ENCODE results near the gene PPARG. TPM values are rescaled to one million over a fixed set of nuclear protein-coding genes. Genes with fewer than 3 reads are reported as not detected.
"Not testable (repeated sequence)": the region's sequence is repeated elsewhere in the genome, so short reads cannot be mapped to it uniquely, and the experiment has no call there.

PPARG gene
- total RNA-seq, 1 donor from 2014 or later = 0.94 TPM

GRCh38 chr3:12464181-12464580, 175.3 kb downstream of the PPARG start:
- no peak for DNase-seq

- DNase-seq = no peak
Observed at GRCh38 chr3:12465151-12465835, 176.4 kb downstream of the PPARG start.

- DNase-seq = no peak
Observed at GRCh38 chr3:12465836-12466225, 177.0 kb downstream of the PPARG start.

GRCh38 chr3:12467746-12468145, 178.9 kb downstream of the PPARG start:
- no peak for DNase-seq

- no peak for DNase-seq
Observed at GRCh38 chr3:12468276-12468675, 179.4 kb downstream of the PPARG start.

- DNase-seq = no peak
Observed at GRCh38 chr3:12468757-12469156, 179.9 kb downstream of the PPARG start.

- DNase-seq = not testable (repeated sequence)
Observed at GRCh38 chr3:12469222-12469621, 180.4 kb downstream of the PPARG start.

GRCh38 chr3:12470111-12470510, 181.2 kb downstream of the PPARG start:
- no peak for DNase-seq

- DNase-seq = no peak
Observed at GRCh38 chr3:12470680-12471079, 181.8 kb downstream of the PPARG start.

GRCh38 chr3:12471241-12471640, 182.4 kb downstream of the PPARG start:
- DNase-seq = no peak

GRCh38 chr3:12472000-12472610, 183.2 kb downstream of the PPARG start:
- DNase-seq = no peak

- no peak for DNase-seq
Observed at GRCh38 chr3:12472796-12473195, 183.9 kb downstream of the PPARG start.

GRCh38 chr3:12473511-12473910, 184.6 kb downstream of the PPARG start:
- DNase-seq = no peak

GRCh38 chr3:12476238-12476897, 187.5 kb downstream of the PPARG start:
- DNase-seq = no peak

GRCh38 chr3:12477256-12477655, 188.4 kb downstream of the PPARG start:
- no peak for DNase-seq

GRCh38 chr3:12478326-12478725, 189.5 kb downstream of the PPARG start:
- no peak for DNase-seq

GRCh38 chr3:12479198-12479597, 190.3 kb downstream of the PPARG start:
- not testable (repeated sequence) for DNase-seq

- DNase-seq = no peak
Observed at GRCh38 chr3:12479919-12480427, 191.1 kb downstream of the PPARG start.

GRCh38 chr3:12483410-12483809, 194.5 kb downstream of the PPARG start:
- DNase-seq = no peak

- no peak for DNase-seq
Observed at GRCh38 chr3:12483872-12484197, 195.0 kb downstream of the PPARG start.

Data from occipital lobe (tissue), 2 donors.